ENCODE results near the gene AMH.

Gene AMH

GRCh38 chr19:2226051-2226839 lies 22.9 kb upstream of the AMH start:
- TF ChIP-seq REST (IDR thresholded peaks at IDR 0.05; ENCODE audit: insufficient read depth in 1 of 2, low read depth in 2 of 2, low read length in 2 of 2): no peak
- TF ChIP-seq TAF1 (IDR thresholded peaks at IDR 0.05; ENCODE audit: borderline replicate concordance, insufficient read depth, low read length): no peak
- no peak for TF ChIP-seq SIN3A (IDR thresholded peaks at IDR 0.05; ENCODE audit: borderline replicate concordance, insufficient read depth, low read length)

- no peak for TF ChIP-seq REST (IDR thresholded peaks at IDR 0.05; ENCODE audit: insufficient read depth in 1 of 2, low read depth in 2 of 2, low read length in 2 of 2)
- TF ChIP-seq FOXP2 (optimal IDR thresholded peaks at IDR 0.05; ENCODE audit: borderline replicate concordance, extremely low read depth, extremely low read length, insufficient read depth): no peak
- no peak for TF ChIP-seq SIN3A (IDR thresholded peaks at IDR 0.05; ENCODE audit: borderline replicate concordance, insufficient read depth, low read length)
- TF ChIP-seq TAF1 (IDR thresholded peaks at IDR 0.05; ENCODE audit: borderline replicate concordance, insufficient read depth, low read length): no peak
Measured at GRCh38 chr19:2226840-2227360, 22.2 kb upstream of the AMH start.

GRCh38 chr19:2227415-2228156 lies 21.5 kb upstream of the AMH start:
- TF ChIP-seq REST (IDR thresholded peaks at IDR 0.05; ENCODE audit: insufficient read depth in 1 of 2, low read depth in 2 of 2, low read length in 2 of 2): no peak
- TF ChIP-seq SIN3A (IDR thresholded peaks at IDR 0.05; ENCODE audit: borderline replicate concordance, insufficient read depth, low read length): no peak
- TF ChIP-seq POLR2AphosphoS5 (IDR thresholded peaks at IDR 0.05; ENCODE audit: low read depth, low read length): no peak
- TF ChIP-seq TAF1 (IDR thresholded peaks at IDR 0.05; ENCODE audit: borderline replicate concordance, insufficient read depth, low read length): no peak
- no peak for TF ChIP-seq FOXP2 (optimal IDR thresholded peaks at IDR 0.05; ENCODE audit: borderline replicate concordance, extremely low read depth, extremely low read length, insufficient read depth)

GRCh38 chr19:2228157-2229030 lies 20.7 kb upstream of the AMH start:
- TF ChIP-seq REST (IDR thresholded peaks at IDR 0.05; ENCODE audit: insufficient read depth in 1 of 2, low read depth in 2 of 2, low read length in 2 of 2): no peak
- no peak for TF ChIP-seq FOXP2 (optimal IDR thresholded peaks at IDR 0.05; ENCODE audit: borderline replicate concordance, extremely low read depth, extremely low read length, insufficient read depth)
- no peak for TF ChIP-seq SIN3A (IDR thresholded peaks at IDR 0.05; ENCODE audit: borderline replicate concordance, insufficient read depth, low read length)
- no peak for TF ChIP-seq TAF1 (IDR thresholded peaks at IDR 0.05; ENCODE audit: borderline replicate concordance, insufficient read depth, low read length)
- TF ChIP-seq POLR2AphosphoS5 (IDR thresholded peaks at IDR 0.05; ENCODE audit: low read depth, low read length): no peak
